NT2/D1 (cell line): ENCODE results near the gene DBNDD2.

Source experiments
- SUZ12 ChIP-seq: IDR thresholded peaks from 2 replicates; pipeline ENCODE4 v1.6.1; 2011; ENCODE audit not compliant: insufficient read length, insufficient read depth; ENCODE audit errors: extremely low read depth
- YY1 ChIP-seq: IDR thresholded peaks from 2 replicates; pipeline ENCODE4 v1.6.1; 2011; ENCODE audit not compliant: insufficient read length, insufficient read depth
- ZNF274 ChIP-seq: IDR thresholded peaks from 2 replicates; pipeline ENCODE4 v1.6.1; 2011; ENCODE audit warnings: mild to moderate bottlenecking, low read depth, low read length

- TF ChIP-seq YY1 = no peak
- TF ChIP-seq ZNF274 = no peak
- TF ChIP-seq SUZ12 = no peak
Observed at GRCh38 chr20:45409521-45410272, 1.6 kb downstream of the DBNDD2 start.
